Neuronal stem cell (in vitro differentiated cells): ENCODE measurements around the gene PARD3B.

Experiments used
- DNase-seq: peaks from one replicate; pipeline ENCODE4 v3.0.0-alpha.2; 2013; ENCODE audit warnings: low spot score
- H2AFZ ChIP-seq: one replicate; pipeline ENCODE4 v1.6.1; 2013; ENCODE audit warnings: mild to moderate bottlenecking, low read length, inconsistent platforms
- H2AK5ac ChIP-seq: 2 replicates; pipeline ENCODE4 v1.6.1; 2013; ENCODE audit warnings: low read depth, mild to moderate bottlenecking, inconsistent platforms, low read length, moderate library complexity, mixed read lengths
- H2BK120ac ChIP-seq: 2 replicates; pipeline ENCODE4 v1.6.1; 2013; ENCODE audit warnings: low read depth, mild to moderate bottlenecking, inconsistent platforms, low read length, moderate library complexity, mixed read lengths
- H2BK12ac ChIP-seq: one replicate; pipeline ENCODE4 v1.6.1; 2013; ENCODE audit warnings: low read length, inconsistent platforms
- H2BK15ac ChIP-seq: 2 replicates; pipeline ENCODE4 v1.6.1; 2013; ENCODE audit warnings: mild to moderate bottlenecking, low read length, inconsistent platforms, mixed read lengths
- H2BK5ac ChIP-seq: one replicate; pipeline ENCODE4 v1.6.1; 2013; ENCODE audit warnings: inconsistent platforms, mild to moderate bottlenecking, low read length, moderate library complexity
- H3K14ac ChIP-seq: one replicate; pipeline ENCODE4 v1.6.1; 2013; ENCODE audit warnings: low read length, inconsistent platforms
- H3K18ac ChIP-seq: 2 replicates; pipeline ENCODE4 v1.6.1; 2013; ENCODE audit warnings: low read length, inconsistent platforms
- H3K23ac ChIP-seq: 2 replicates; pipeline ENCODE4 v1.6.1; 2013; ENCODE audit warnings: low read depth, mild to moderate bottlenecking, mixed read lengths, low read length, inconsistent platforms; ENCODE audit not compliant: poor library complexity
- H3K27ac ChIP-seq: replicated peaks from 3 replicates; pipeline ENCODE4 v1.5.1; 2013; ENCODE audit warnings: low read length, inconsistent platforms
- H3K27me3 ChIP-seq, 3 experiments: 2 replicates each; pipeline ENCODE4 v1.6.1; 2013; ENCODE audit warnings: low read length in 3 of 3, mild to moderate bottlenecking in 2 of 3, inconsistent platforms in 1 of 3, low read depth in 1 of 3, mixed read lengths in 1 of 3, moderate library complexity in 1 of 3; ENCODE audit not compliant: control insufficient read depth in 3 of 3, insufficient read depth in 3 of 3
- H3K36me3 ChIP-seq, 2 donors: replicated peaks in 1 of 2; 2 replicates each; pipeline ENCODE4 v1.6.1; 2013; ENCODE audit warnings: low read length in 2 of 2; ENCODE audit not compliant: control insufficient read depth in 2 of 2, insufficient read depth in 2 of 2
- H3K4ac ChIP-seq: 2 replicates; pipeline ENCODE4 v1.6.1; 2013; ENCODE audit warnings: inconsistent platforms, mild to moderate bottlenecking, low read length, moderate library complexity
- H3K4me1 ChIP-seq, 2 donors: 1 replicate in 1 of 2; 2 replicates in 1 of 2; pipeline ENCODE4 v1.6.1; 2013; ENCODE audit warnings: low read length in 2 of 2, low read depth in 1 of 2; ENCODE audit not compliant: control insufficient read depth in 2 of 2, insufficient read depth in 1 of 2
- H3K4me2 ChIP-seq: one replicate; pipeline ENCODE4 v1.6.1; 2013; ENCODE audit warnings: mild to moderate bottlenecking, low read length, inconsistent platforms; ENCODE audit not compliant: insufficient read depth, poor library complexity, severe bottlenecking
- H3K4me3 ChIP-seq, 2 donors: 2 replicates each; pipeline ENCODE4 v1.5.1; 2013; ENCODE audit warnings: low read length in 2 of 2, mild to moderate bottlenecking in 2 of 2, inconsistent platforms in 1 of 2, moderate library complexity in 1 of 2
- H3K79me1 ChIP-seq: one replicate; pipeline ENCODE4 v1.6.1; 2013; ENCODE audit warnings: low read depth, mild to moderate bottlenecking, inconsistent platforms, low read length, moderate library complexity
- H3K9ac ChIP-seq: one replicate; pipeline ENCODE4 v1.6.1; 2013; ENCODE audit warnings: mild to moderate bottlenecking, low read depth, low read length, inconsistent platforms; ENCODE audit not compliant: poor library complexity
- H3K9me3 ChIP-seq, 2 donors: replicated peaks in 1 of 2; 2 replicates each; pipeline versions ENCODE3 to v1.6.1; 2013; ENCODE audit warnings: low read length in 2 of 2, mild to moderate bottlenecking in 2 of 2, inconsistent platforms in 1 of 2, low read depth in 1 of 2, mixed read lengths in 1 of 2, moderate library complexity in 1 of 2; ENCODE audit not compliant: control insufficient read depth in 2 of 2, insufficient read depth in 1 of 2
- H4K8ac ChIP-seq: one replicate; pipeline ENCODE4 v1.6.1; 2013; ENCODE audit warnings: low read depth, mild to moderate bottlenecking, inconsistent platforms, low read length, moderate library complexity
- H4K91ac ChIP-seq: one replicate; pipeline ENCODE4 v1.6.1; 2013; ENCODE audit warnings: low read length, low read depth, mild to moderate bottlenecking, inconsistent platforms; ENCODE audit not compliant: poor library complexity
- WGBS, 2 donors: extraction: QIAGEN DNeasy Blood & Tissue Kit; methylation state at CpG; one replicate each; pipeline ENCODE4 v1.1.7; 2013; ENCODE audit warnings: missing lambda C conversion rate in 2 of 2, mixed read lengths in 1 of 2; ENCODE audit not compliant: insufficient read length in 2 of 2, insufficient replicate concordance in 1 of 2; ENCODE audit errors: extremely low coverage in 2 of 2; 5-methylcytosine and 5-hydroxymethylcytosine counted together

PARD3B gene

GRCh38 chr2:205066081-205066480, 520.8 kb downstream of the PARD3B start:
- H3K4me1 ChIP-seq: no peaks in the 10 kb centered on the region
- no peak overlapping the region for H2BK12ac ChIP-seq
- no peak overlapping the region for H3K4me2 ChIP-seq
- no peak overlapping the region for H4K8ac ChIP-seq
- H3K4ac ChIP-seq: no peak overlapping the region
- no peak overlapping the region for H3K14ac ChIP-seq
- no peaks in the 10 kb centered on the region for H3K36me3 ChIP-seq
- no CpG with 5 or more reads among the region's 5 CpGs for WGBS, 2 donors
- H2AFZ ChIP-seq: no peak overlapping the region
- no peak overlapping the region for H2BK15ac ChIP-seq
- no peaks in the 10 kb centered on the region for H3K9me3 ChIP-seq
- H3K27me3 ChIP-seq: no peaks in the 10 kb centered on the region
- H3K18ac ChIP-seq: no peak overlapping the region
- no peak overlapping the region for H2BK5ac ChIP-seq
- no peak overlapping the region for H4K91ac ChIP-seq
- no peak overlapping the region for H3K23ac ChIP-seq
- H3K9ac ChIP-seq: no peak overlapping the region
- no peak overlapping the region for H2BK120ac ChIP-seq
- H3K79me1 ChIP-seq: no peaks in the 10 kb centered on the region
- no peak for DNase-seq
- H2AK5ac ChIP-seq: no peak overlapping the region
- no peak overlapping the region for H3K27ac ChIP-seq
- no peak overlapping the region for H3K4me3 ChIP-seq

- H3K14ac ChIP-seq: no peak overlapping the region
- H2BK5ac ChIP-seq: no peak overlapping the region
- no peaks in the 10 kb centered on the region for H3K36me3 ChIP-seq
- no peak overlapping the region for H3K23ac ChIP-seq
- no peaks in the 10 kb centered on the region for H3K27me3 ChIP-seq
- no CpG with 5 or more reads among the region's 1 CpG for WGBS, 2 donors
- H3K4me3 ChIP-seq: no peak overlapping the region
- no peak overlapping the region for H2BK12ac ChIP-seq
- no peak overlapping the region for H3K27ac ChIP-seq
- H2BK15ac ChIP-seq: no peak overlapping the region
- no peak overlapping the region for H3K4me2 ChIP-seq
- no peak overlapping the region for H2AFZ ChIP-seq
- H3K79me1 ChIP-seq: no peaks in the 10 kb centered on the region
- no peak overlapping the region for H2BK120ac ChIP-seq
- H3K4me1 ChIP-seq: no peaks in the 10 kb centered on the region
- H4K91ac ChIP-seq: no peak overlapping the region
- H3K18ac ChIP-seq: no peak overlapping the region
- no peak overlapping the region for H3K9ac ChIP-seq
- no peak overlapping the region for H4K8ac ChIP-seq
- H3K9me3 ChIP-seq: peaks cover 0 to 3% of the 10 kb centered on the region in 2 donors
- no peak for DNase-seq
- no peak overlapping the region for H3K4ac ChIP-seq
- no peak overlapping the region for H2AK5ac ChIP-seq
Measured at GRCh38 chr2:205069928-205070327, 524.7 kb downstream of the PARD3B start.

- Histone ChIP-seq H2BK15ac (no peak overlapping the region), H2BK5ac (no peak overlapping the region), H3K23ac (no peak overlapping the region), H3K9me3 (peaks cover 0 to 3% of the 10 kb centered on the region in 2 donors), H4K91ac (no peak overlapping the region), H3K36me3 (no peaks in the 10 kb centered on the region), H3K9ac (no peak overlapping the region), H2AFZ (no peak overlapping the region), H3K4me3 (no peak overlapping the region), H4K8ac (no peak overlapping the region), H3K18ac (no peak overlapping the region), H3K79me1 (no peaks in the 10 kb centered on the region), H2BK120ac (no peak overlapping the region), H3K14ac (no peak overlapping the region), H3K27me3 (no peaks in the 10 kb centered on the region), H3K4ac (no peak overlapping the region), H3K4me2 (no peak overlapping the region), H3K27ac (no peak overlapping the region), H2BK12ac (no peak overlapping the region), H3K4me1 (no peaks in the 10 kb centered on the region), H2AK5ac (no peak overlapping the region)
- WGBS, 2 donors: no CpG with 5 or more reads among the region's 1 CpG
- DNase-seq: no peak
Measured at GRCh38 chr2:205070889-205071288, 525.6 kb downstream of the PARD3B start.

- no CpG with 5 or more reads among the region's 2 CpGs for WGBS, 2 donors
- Histone ChIP-seq H3K79me1 (no peaks in the 10 kb centered on the region), H2AFZ (no peak overlapping the region), H4K91ac (no peak overlapping the region), H3K14ac (no peak overlapping the region), H2BK15ac (no peak overlapping the region), H3K27ac (no peak overlapping the region), H3K23ac (no peak overlapping the region), H3K27me3 (no peaks in the 10 kb centered on the region), H2BK5ac (no peak overlapping the region), H2BK12ac (no peak overlapping the region), H3K4ac (no peak overlapping the region), H2AK5ac (no peak overlapping the region), H3K9me3 (peaks cover 0 to 3% of the 10 kb centered on the region in 2 donors), H3K9ac (no peak overlapping the region), H3K18ac (no peak overlapping the region), H4K8ac (no peak overlapping the region), H2BK120ac (no peak overlapping the region), H3K4me1 (no peaks in the 10 kb centered on the region), H3K4me2 (no peak overlapping the region), H3K36me3 (no peaks in the 10 kb centered on the region), H3K4me3 (no peak overlapping the region)
- DNase-seq: no peak
Measured at GRCh38 chr2:205073433-205074020, 528.3 kb downstream of the PARD3B start.
